ENCODE results near the gene SLC26A4.

DNA sequence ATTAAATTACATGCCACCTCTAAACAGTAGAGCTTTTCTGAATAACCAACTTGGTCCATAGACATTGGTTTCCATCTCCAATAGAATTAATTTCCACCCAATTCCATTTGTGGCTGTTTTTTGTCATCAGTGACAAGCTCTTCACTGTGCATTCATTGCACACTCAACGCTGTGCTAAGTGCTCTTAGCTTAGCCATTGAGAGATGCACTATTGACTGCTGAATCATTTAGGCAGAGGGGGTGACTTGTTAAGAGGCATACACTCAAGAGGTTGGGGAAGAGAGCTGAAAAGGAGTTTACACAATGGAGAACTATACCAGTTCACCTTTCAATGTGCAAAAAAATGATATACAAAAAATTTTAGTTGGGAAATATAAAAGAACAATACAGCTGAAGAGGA lies 51.4 kb downstream of the SLC26A4 start:
- TF ChIP-seq GATA3 (IDR thresholded peaks at IDR 0.05; ENCODE audit: low read depth, low read length) = no peak
- no peak for TF ChIP-seq GATA2 (IDR thresholded peaks at IDR 0.05; ENCODE audit: low read depth, low read length)

All from SH-SY5Y (cell line).